CD14-positive monocyte (primary cell): ENCODE results near the gene TEDDM1. TPM values are rescaled to one million over a fixed set of nuclear protein-coding genes. Genes with fewer than 3 reads are reported as not detected.

Experiments
- DNase-seq, 3 donors: peaks; one replicate each; pipeline ENCODE4 v3.0.0-alpha.2; 2011 to 2022
- H2AFZ ChIP-seq: 2 replicates; pipeline ENCODE4 v1.6.0; 2012; ENCODE audit warnings: mild to moderate bottlenecking, low read depth, low read length, inconsistent platforms; ENCODE audit not compliant: insufficient read depth, poor library complexity, severe bottlenecking
- H3K27ac ChIP-seq, 2 donors: 1 replicate in 1 of 2; 2 replicates in 1 of 2; pipeline ENCODE4 v1.5.1; 2012 to 2013; ENCODE audit warnings: low read length in 2 of 2, control low read depth in 1 of 2, inconsistent platforms in 1 of 2, low read depth in 1 of 2, mild to moderate bottlenecking in 1 of 2
- H3K27me3 ChIP-seq, 2 donors: one replicate each; pipeline versions ENCODE4 v1.6.0 to v1.6.1; 2011 to 2013; ENCODE audit warnings: low read length in 2 of 2; ENCODE audit not compliant: control insufficient read depth in 2 of 2, insufficient read depth in 2 of 2
- H3K36me3 ChIP-seq, 2 donors: replicated peaks in 1 of 2; 1 replicate in 1 of 2; 2 replicates in 1 of 2; pipeline versions ENCODE4 v1.5.1 to v1.6.1; 2012 to 2013; ENCODE audit warnings: low read length in 2 of 2, control low read depth in 1 of 2, inconsistent platforms in 1 of 2, mild to moderate bottlenecking in 1 of 2; ENCODE audit not compliant: insufficient read depth in 2 of 2, control insufficient read depth in 1 of 2
- H3K4me1 ChIP-seq, 2 donors: 1 replicate in 1 of 2; 2 replicates in 1 of 2; pipeline versions ENCODE4 v1.5.1 to v1.6.1; 2012 to 2013; ENCODE audit warnings: low read length in 2 of 2, control low read depth in 1 of 2, inconsistent platforms in 1 of 2, mild to moderate bottlenecking in 1 of 2, moderate library complexity in 1 of 2; ENCODE audit not compliant: insufficient read depth in 2 of 2, control insufficient read depth in 1 of 2
- H3K4me2 ChIP-seq: replicated peaks from 2 replicates; pipeline ENCODE3; 2012; ENCODE audit warnings: low read length, moderate library complexity, mild to moderate bottlenecking; ENCODE audit not compliant: poor library complexity, severe bottlenecking; ENCODE audit errors: extremely low read depth
- H3K4me3 ChIP-seq, 3 experiments: fragments of 200-600 bp in 1 of 3; sonication (generic) in 1 of 3; replicated peaks in 1 of 3; 1 replicate in 2 of 3; 2 replicates in 1 of 3; pipeline ENCODE4 v1.5.1; 2011 to 2013; ENCODE audit warnings: low read length in 3 of 3, mild to moderate bottlenecking in 3 of 3, control low read depth in 2 of 3, low read depth in 2 of 3, inconsistent platforms in 1 of 3, moderate library complexity in 1 of 3
- H3K79me2 ChIP-seq: 2 replicates; pipeline ENCODE4 v1.6.0; 2012; ENCODE audit warnings: mild to moderate bottlenecking, control low read depth, inconsistent platforms, low read length, moderate library complexity; ENCODE audit not compliant: insufficient read depth
- H3K9ac ChIP-seq: 2 replicates; pipeline ENCODE4 v1.6.0; 2017; ENCODE audit warnings: low read length, mild to moderate bottlenecking; ENCODE audit not compliant: insufficient read depth, poor library complexity, severe bottlenecking
- H3K9me3 ChIP-seq, 2 donors: replicated peaks in 1 of 2; 1 replicate in 1 of 2; 2 replicates in 1 of 2; pipeline versions ENCODE4 v1.5.1 to v1.6.1; 2012 to 2013; ENCODE audit warnings: low read length in 2 of 2, control low read depth in 1 of 2; ENCODE audit not compliant: control insufficient read depth in 1 of 2, insufficient read depth in 1 of 2
- H4K20me1 ChIP-seq: 2 replicates; pipeline ENCODE4 v1.6.0; 2012; ENCODE audit warnings: mild to moderate bottlenecking, low read length, control low read depth, moderate library complexity; ENCODE audit not compliant: insufficient read depth
- H3K27ac Mint-ChIP-seq, 7 donors: one replicate each; pipeline ENCODE4 v1.8.0; 2020; ENCODE audit warnings: mild to moderate bottlenecking in 7 of 7, mixed read lengths in 7 of 7, moderate library complexity in 6 of 7, inconsistent platforms in 2 of 7
- H3K27me3 Mint-ChIP-seq, 3 donors: one replicate each; pipeline ENCODE4 v1.8.0; 2021 to 2022; ENCODE audit warnings: low read depth in 3 of 3, mild to moderate bottlenecking in 3 of 3, mixed read lengths in 3 of 3, moderate library complexity in 3 of 3, inconsistent platforms in 1 of 3
- H3K36me3 Mint-ChIP-seq, 2 donors: one replicate each; pipeline ENCODE4 v1.8.0; 2020; ENCODE audit warnings: mixed read lengths in 2 of 2, inconsistent platforms in 1 of 2, mild to moderate bottlenecking in 1 of 2
- H3K4me1 Mint-ChIP-seq: one replicate; pipeline ENCODE4 v1.8.0; 2020; ENCODE audit warnings: mild to moderate bottlenecking, mixed read lengths
- H3K4me3 Mint-ChIP-seq, 2 donors: one replicate each; pipeline ENCODE4 v1.8.0; 2020; ENCODE audit warnings: mild to moderate bottlenecking in 2 of 2, mixed read lengths in 2 of 2, moderate library complexity in 1 of 2
- H3K9me3 Mint-ChIP-seq, 7 donors: one replicate each; pipeline ENCODE4 v1.8.0; 2020 to 2022; ENCODE audit warnings: mixed read lengths in 7 of 7, mild to moderate bottlenecking in 6 of 7, moderate library complexity in 6 of 7, inconsistent platforms in 2 of 7
- CTCF ChIP-seq: fragments of 200-600 bp; IDR thresholded peaks from one replicate; pipeline ENCODE4 v1.8.0; 2022; ENCODE audit warnings: antibody characterized with exemption, mild to moderate bottlenecking
- WGBS: methylation state at CpG from one replicate; pipeline ENCODE4 v1.1.5; 2013; ENCODE audit warnings: missing lambda C conversion rate; ENCODE audit not compliant: insufficient coverage; 5-methylcytosine and 5-hydroxymethylcytosine counted together
- intact Hi-C, 2 donors: fragments of 100-400 bp; cut with micrococcal nuclease; formaldehyde crosslinking; loops; one replicate each; pipeline versions ENCODE4 v1.15.0 to v1.15.1; 2023
- polyA plus RNA-seq, 3 donors: library from polyadenylated mRNA; depleted of rRNA in 1 of 3; unstranded in 2 of 3; stranded (reverse) in 1 of 3; fragments of 300-500 nt in 2 of 3; fragments of >200 nt in 1 of 3; fragmentation: Illumina TruSeq in 2 of 3; gene quantifications; 1 replicate in 2 of 3; 2 replicates in 1 of 3; pipeline ENCODE4 v1.2.3, GENCODE V29; 2012 to 2021

Gene TEDDM1
- polyA plus RNA-seq, 3 donors, result 0.07 TPM; not detected in 2

- Mint-ChIP-seq H3K27me3 (peaks cover 4 to 13% (median 8%) of the 10 kb centered on the region in 3 donors), H3K27ac (no peak overlapping the region), H3K9me3 (no peaks in the 10 kb centered on the region), H3K36me3 (no peaks in the 10 kb centered on the region), H3K4me1 (peaks cover 10% of the 10 kb centered on the region), H3K4me3 (no peak overlapping the region)
- no peak overlapping the region for H3K4me2 ChIP-seq
- no peak overlapping the region for H3K27ac ChIP-seq
- no peaks in the 10 kb centered on the region for H3K36me3 ChIP-seq
- WGBS, result no CpG with 5 or more reads among the region's 1 CpG
- intact Hi-C loops, result no loop called here
- H2AFZ ChIP-seq, result no peak overlapping the region
- no peaks in the 10 kb centered on the region for H3K27me3 ChIP-seq
- no peak for DNase-seq
- H3K4me3 ChIP-seq, result no peak overlapping the region
- no peak for TF ChIP-seq CTCF
- H3K9ac ChIP-seq, result no peak overlapping the region
- H3K9me3 ChIP-seq, result no peaks in the 10 kb centered on the region
- H3K79me2 ChIP-seq, result no peaks in the 10 kb centered on the region
- no peaks in the 10 kb centered on the region for H4K20me1 ChIP-seq
- peaks cover 14 to 15% of the 10 kb centered on the region in 2 donors for H3K4me1 ChIP-seq
Observed at GRCh38 chr1:182415789-182416188, 15.3 kb upstream of the TEDDM1 start.

GRCh38 chr1:182413969-182414368 lies 13.5 kb upstream of the TEDDM1 start:
- H3K9me3 ChIP-seq, result no peaks in the 10 kb centered on the region
- no peaks in the 10 kb centered on the region for H3K27me3 ChIP-seq
- 95% methylated on average over 4 of the region's 6 CpGs for WGBS
- no peak overlapping the region for H3K9ac ChIP-seq
- no peaks in the 10 kb centered on the region for H4K20me1 ChIP-seq
- H3K27me3 Mint-ChIP-seq, result peaks cover 4 to 13% (median 8%) of the 10 kb centered on the region in 3 donors
- no peak overlapping the region for H3K4me2 ChIP-seq
- H3K79me2 ChIP-seq, result no peaks in the 10 kb centered on the region
- H3K4me3 Mint-ChIP-seq, result no peak overlapping the region
- no peaks in the 10 kb centered on the region for H3K36me3 ChIP-seq
- no peak for DNase-seq
- H3K4me3 ChIP-seq, result no peak overlapping the region
- no peak overlapping the region for H2AFZ ChIP-seq
- H3K9me3 Mint-ChIP-seq, result no peaks in the 10 kb centered on the region
- intact Hi-C loops, result no loop called here
- no peak overlapping the region for H3K27ac ChIP-seq
- no peaks in the 10 kb centered on the region for H3K4me1 ChIP-seq
- no peak for TF ChIP-seq CTCF
- no peaks in the 10 kb centered on the region for H3K4me1 Mint-ChIP-seq
- H3K27ac Mint-ChIP-seq, result no peak overlapping the region
- H3K36me3 Mint-ChIP-seq, result no peaks in the 10 kb centered on the region
